WTC11 (cell line): ENCODE measurements around the gene TFF1.

Experiments used
- CBFB ChIP-seq: sonication (generic); formaldehyde crosslinking; IDR thresholded peaks from 2 replicates; pipeline ENCODE4 v1.8.1; 2022; ENCODE audit warnings: mild to moderate bottlenecking, low read depth, missing genetic modification reagents
- CTCF ChIP-seq: fragments of 200-600 bp; IDR thresholded peaks from 2 replicates; pipeline ENCODE4 v1.8.0; 2022; ENCODE audit warnings: antibody characterized with exemption
- ELF4 ChIP-seq: sonication (generic); formaldehyde crosslinking; IDR thresholded peaks from 2 replicates; pipeline ENCODE4 v1.8.1; 2022; ENCODE audit warnings: low read depth, mild to moderate bottlenecking, moderate library complexity, missing genetic modification reagents
- ETV6 ChIP-seq: sonication (generic); formaldehyde crosslinking; IDR thresholded peaks from 2 replicates; pipeline ENCODE4 v1.8.1; 2022; ENCODE audit warnings: mild to moderate bottlenecking, missing genetic modification reagents
- HMGXB4 ChIP-seq: sonication (generic); formaldehyde crosslinking; IDR thresholded peaks from 2 replicates; pipeline ENCODE4 v1.8.1; 2023; ENCODE audit warnings: mild to moderate bottlenecking, moderate library complexity, missing genetic modification reagents
- MLX ChIP-seq: sonication (generic); formaldehyde crosslinking; IDR thresholded peaks from 2 replicates; pipeline ENCODE4 v1.8.1; 2023; ENCODE audit warnings: mild to moderate bottlenecking, missing genetic modification reagents, moderate library complexity
- NR2C2 ChIP-seq: sonication (generic); formaldehyde crosslinking; IDR thresholded peaks from 2 replicates; pipeline ENCODE4 v1.8.0; 2022; ENCODE audit warnings: mild to moderate bottlenecking, missing genetic modification reagents
- NR3C1 ChIP-seq: sonication (generic); formaldehyde crosslinking; conservative IDR thresholded peaks from 2 replicates; pipeline ENCODE4 v1.8.1; 2023; ENCODE audit warnings: low read depth, mild to moderate bottlenecking, missing genetic modification reagents
- TEAD4 ChIP-seq: sonication (generic); formaldehyde crosslinking; IDR thresholded peaks from 2 replicates; pipeline ENCODE4 v1.8.0; 2022; ENCODE audit warnings: mild to moderate bottlenecking, missing genetic modification reagents
- TF ChIP-seq, protein P1 (sequence below): sonication (generic); formaldehyde crosslinking; IDR thresholded peaks from 2 replicates; pipeline ENCODE4 v1.8.0; 2022; ENCODE audit warnings: mild to moderate bottlenecking, missing genetic modification reagents

- TF ChIP-seq CTCF (no peak), HMGXB4 (no peak), MLX (CRISPR knock-in tag) (no peak), TEAD4 (CRISPR knock-in tag) (no peak), ETV6 (no peak), NR2C2 (CRISPR knock-in tag) (no peak), ELF4 (CRISPR knock-in tag) (no peak), NR3C1 (CRISPR knock-in tag) (no peak), CBFB (no peak)
- TF ChIP-seq, protein P1, sequence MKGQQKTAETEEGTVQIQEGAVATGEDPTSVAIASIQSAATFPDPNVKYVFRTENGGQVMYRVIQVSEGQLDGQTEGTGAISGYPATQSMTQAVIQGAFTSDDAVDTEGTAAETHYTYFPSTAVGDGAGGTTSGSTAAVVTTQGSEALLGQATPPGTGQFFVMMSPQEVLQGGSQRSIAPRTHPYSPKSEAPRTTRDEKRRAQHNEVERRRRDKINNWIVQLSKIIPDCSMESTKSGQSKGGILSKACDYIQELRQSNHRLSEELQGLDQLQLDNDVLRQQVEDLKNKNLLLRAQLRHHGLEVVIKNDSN (CRISPR knock-in tag), result no peak
These were observed 15.9 kb downstream of the TFF1 start for GRCh38 chr21:42350318-42350910.
